GM13976 (cell line): ENCODE data around the gene KRT72.

ENCODE experiments used
- DNase-seq: peaks from one replicate; pipeline ENCODE4 v3.0.0; 2012; ENCODE audit warnings: low spot score
- CTCF ChIP-seq: IDR thresholded peaks from 2 replicates; pipeline ENCODE4 v1.5.1; 2012; ENCODE audit warnings: borderline replicate concordance, mild to moderate bottlenecking; ENCODE audit not compliant: insufficient read depth; ENCODE audit errors: extremely low read depth, missing control alignments, control extremely low read depth
- in situ Hi-C: fragments of 300-500 bp; cut with MboI; formaldehyde crosslinking; loops from one replicate; pipeline ENCODE4 v1.12.0; 2022; ENCODE audit warnings: low sequenced_read_pairs, mixed read lengths, inconsistent platforms; ENCODE audit not compliant: unreplicated experiment

The KRT72 gene

GRCh38 chr12:52631264-52631663, 30.0 kb upstream of the KRT72 start:
- in situ Hi-C loops = no loop called here
- no peak for DNase-seq
- no peak for TF ChIP-seq CTCF

DNA sequence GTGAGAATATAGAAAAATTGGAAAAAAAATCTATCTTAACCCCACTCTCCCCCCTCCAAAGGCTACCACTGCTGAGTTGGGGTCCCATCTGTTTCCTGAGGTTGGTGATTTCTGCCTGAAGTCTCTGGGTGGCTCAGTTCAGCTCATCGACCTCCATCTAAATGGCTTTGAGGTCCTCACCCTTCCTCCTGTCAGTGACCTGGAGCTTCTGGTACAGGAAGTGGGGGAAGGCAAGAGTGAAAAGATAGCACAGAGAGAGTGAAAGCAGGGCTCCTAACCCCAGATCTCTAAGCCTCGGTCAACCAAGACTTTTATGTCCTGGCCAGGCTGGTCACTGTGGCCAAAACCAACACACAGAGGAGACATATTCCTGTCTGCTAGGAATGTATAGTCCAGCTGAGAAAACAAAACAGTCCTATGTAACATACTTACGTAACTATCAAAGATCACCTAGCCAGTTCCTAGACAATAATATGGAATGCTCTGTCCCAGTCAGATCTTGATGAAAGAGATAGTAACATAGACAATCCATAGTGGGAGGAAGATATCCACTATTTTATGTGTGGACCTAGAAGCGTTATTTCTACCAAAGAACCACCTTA, 29.4 kb upstream of the KRT72 start:
- TF ChIP-seq CTCF = no peak
- in situ Hi-C loops = no loop called here
- DNase-seq = no peak

DNA sequence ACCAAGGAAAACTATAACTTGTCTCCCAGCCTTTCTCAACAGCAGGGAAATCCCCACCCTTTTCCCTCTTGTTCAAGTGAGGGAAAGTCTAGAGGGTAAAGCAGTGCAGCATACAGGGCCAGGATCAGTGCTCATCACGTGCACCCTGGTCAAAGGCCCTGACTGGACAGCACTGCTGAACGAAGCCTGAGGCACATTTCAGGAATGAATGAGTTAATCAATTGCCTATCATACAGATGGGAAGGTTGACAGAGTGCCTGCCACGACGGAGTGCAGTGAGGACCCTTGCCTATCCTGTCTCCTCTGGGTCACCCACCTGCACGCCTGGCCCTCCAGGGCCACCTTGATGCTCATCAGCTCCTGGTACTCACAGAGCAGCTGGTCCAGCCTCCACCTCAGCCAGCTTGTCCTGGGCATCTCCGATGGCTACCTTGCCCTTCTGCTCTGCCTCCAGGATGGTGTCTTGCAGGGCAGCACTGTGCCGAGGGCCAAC, 28.8 kb upstream of the KRT72 start:
- no peak for DNase-seq
- in situ Hi-C loops = no loop called here
- no peak for TF ChIP-seq CTCF

DNA sequence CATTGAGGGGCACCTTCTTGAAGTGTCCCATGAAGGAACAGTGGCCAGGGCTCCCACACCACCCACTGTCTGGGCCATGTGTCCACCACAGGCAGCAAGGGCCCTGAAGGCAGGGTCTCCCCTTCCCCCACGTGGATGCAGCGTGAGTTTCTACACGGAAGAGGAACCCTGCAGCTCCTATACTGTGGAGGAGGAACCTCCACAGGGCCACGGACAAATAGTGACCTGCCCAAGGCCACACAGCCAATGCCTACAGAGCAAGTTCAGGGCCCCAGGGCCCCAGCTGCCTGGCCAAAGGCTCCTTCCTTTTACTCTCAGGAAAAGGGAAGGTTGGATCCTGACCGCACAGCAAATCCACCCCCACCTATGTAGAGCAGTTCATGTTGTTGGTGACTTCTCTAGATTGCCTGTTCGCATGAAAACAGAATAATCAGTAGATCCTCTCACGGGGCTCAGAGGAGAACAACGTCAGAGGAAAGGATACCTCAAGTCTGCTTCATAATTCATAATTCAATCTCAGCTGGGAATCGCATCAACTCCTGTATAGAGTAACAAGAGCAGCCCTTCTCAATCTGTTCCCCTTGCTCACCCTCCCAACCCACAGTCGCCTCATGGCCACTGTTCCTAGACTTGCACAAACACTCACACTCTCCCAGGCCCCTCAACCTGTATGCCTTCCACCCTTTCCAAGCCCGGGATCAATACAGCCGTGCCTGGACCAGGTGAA, 28.2 kb upstream of the KRT72 start:
- no peak for TF ChIP-seq CTCF
- in situ Hi-C loops = no loop called here
- no peak for DNase-seq

- in situ Hi-C loops = no loop called here
- no peak for DNase-seq
- no peak for TF ChIP-seq CTCF
These were observed 27.6 kb upstream of the KRT72 start for GRCh38 chr12:52628841-52629240.

DNA sequence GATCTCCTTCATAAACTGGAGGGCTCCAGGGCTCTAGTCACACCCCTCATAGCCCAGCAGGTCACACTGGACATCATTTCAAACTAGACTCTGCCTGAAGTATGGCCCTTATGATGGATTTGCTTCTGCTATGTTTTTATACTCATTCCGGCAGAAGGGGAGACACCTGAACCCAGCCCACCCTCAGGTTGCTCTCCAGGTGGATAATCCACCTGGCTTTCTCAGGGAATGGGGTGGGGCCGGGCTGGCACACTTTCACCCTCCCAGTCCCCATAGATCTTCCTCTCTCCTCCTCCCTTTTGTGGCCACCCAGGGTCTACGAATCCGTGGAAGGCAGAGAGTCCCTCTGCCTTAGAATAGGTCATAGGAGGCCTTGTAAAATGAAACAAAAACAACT, 26.8 kb upstream of the KRT72 start:
- no peak for DNase-seq
- in situ Hi-C loops = no loop called here

More for the DNA sequence above, 26.8 kb upstream of the KRT72 start:
- TF ChIP-seq CTCF = no peak
